Kidney epithelial cell (primary cell): ENCODE results near the gene SPTBN4. TPM values are rescaled to one million over a fixed set of nuclear protein-coding genes. Genes with fewer than 3 reads are reported as not detected.

ENCODE experiments used
- DNase-seq: peaks from one replicate; pipeline ENCODE4 v3.0.0-alpha.2; 2010; ENCODE audit warnings: low read depth
- H3K27me3 ChIP-seq: 2 replicates; pipeline ENCODE4 v1.6.0; 2011; ENCODE audit warnings: low read length; ENCODE audit not compliant: control insufficient read depth, insufficient read depth
- H3K36me3 ChIP-seq: 2 replicates; pipeline ENCODE4 v1.5.1; 2011; ENCODE audit warnings: low read length; ENCODE audit not compliant: control insufficient read depth, insufficient read depth
- H3K4me3 ChIP-seq: 2 replicates; pipeline ENCODE4 v1.5.1; 2011; ENCODE audit warnings: low read depth, mild to moderate bottlenecking, control low read depth, low read length
- total RNA-seq: library from RNA; depleted of rRNA; stranded (reverse); fragments of >200 nt; gene quantifications from 2 replicates; pipeline ENCODE4 v1.2.3, GENCODE V29; 2015
- TF ChIP-seq, protein P1 (sequence below): IDR thresholded peaks from 2 replicates; pipeline ENCODE4 v1.5.1; 2011; ENCODE audit warnings: mild to moderate bottlenecking, moderate library complexity, low read length, control low read depth, inconsistent platforms; ENCODE audit not compliant: insufficient read depth, poor library complexity, severe bottlenecking

SPTBN4 gene
- total RNA-seq, 1 donor from 2014 or later = 2.4 TPM

DNA sequence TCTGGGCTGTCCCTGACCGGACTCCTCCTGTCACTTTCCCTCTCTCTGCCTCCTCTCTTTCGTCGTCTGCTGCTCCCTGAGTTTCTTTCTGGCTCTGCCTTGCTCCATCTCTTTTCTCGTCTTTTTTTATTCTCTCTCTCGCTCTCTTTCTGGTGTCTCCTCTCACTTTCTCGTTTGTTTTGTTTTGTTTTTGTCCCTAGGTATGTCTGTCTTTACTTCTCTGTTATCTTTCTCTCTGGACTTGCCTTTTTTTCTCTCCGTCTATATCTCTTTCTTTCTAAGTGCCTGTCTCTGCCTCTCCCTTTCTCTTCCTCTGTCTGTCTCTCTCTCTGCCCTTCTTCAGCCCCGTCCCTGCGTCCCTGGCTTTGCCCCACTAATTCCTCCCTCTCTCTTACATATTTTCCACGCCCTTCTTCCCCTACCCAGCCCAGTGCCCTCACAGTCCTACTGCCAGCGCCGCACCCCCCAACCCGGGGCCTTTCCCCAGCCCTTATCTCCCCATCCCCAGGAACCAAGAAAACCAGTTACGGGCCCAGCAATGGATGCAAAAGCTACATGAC is 61.8 kb downstream of the SPTBN4 start:
- Histone ChIP-seq H3K27me3 (peaks cover 17% of the 10 kb centered on the region), H3K36me3 (no peaks in the 10 kb centered on the region), H3K4me3 (no peak overlapping the region)
- TF ChIP-seq, protein P1, sequence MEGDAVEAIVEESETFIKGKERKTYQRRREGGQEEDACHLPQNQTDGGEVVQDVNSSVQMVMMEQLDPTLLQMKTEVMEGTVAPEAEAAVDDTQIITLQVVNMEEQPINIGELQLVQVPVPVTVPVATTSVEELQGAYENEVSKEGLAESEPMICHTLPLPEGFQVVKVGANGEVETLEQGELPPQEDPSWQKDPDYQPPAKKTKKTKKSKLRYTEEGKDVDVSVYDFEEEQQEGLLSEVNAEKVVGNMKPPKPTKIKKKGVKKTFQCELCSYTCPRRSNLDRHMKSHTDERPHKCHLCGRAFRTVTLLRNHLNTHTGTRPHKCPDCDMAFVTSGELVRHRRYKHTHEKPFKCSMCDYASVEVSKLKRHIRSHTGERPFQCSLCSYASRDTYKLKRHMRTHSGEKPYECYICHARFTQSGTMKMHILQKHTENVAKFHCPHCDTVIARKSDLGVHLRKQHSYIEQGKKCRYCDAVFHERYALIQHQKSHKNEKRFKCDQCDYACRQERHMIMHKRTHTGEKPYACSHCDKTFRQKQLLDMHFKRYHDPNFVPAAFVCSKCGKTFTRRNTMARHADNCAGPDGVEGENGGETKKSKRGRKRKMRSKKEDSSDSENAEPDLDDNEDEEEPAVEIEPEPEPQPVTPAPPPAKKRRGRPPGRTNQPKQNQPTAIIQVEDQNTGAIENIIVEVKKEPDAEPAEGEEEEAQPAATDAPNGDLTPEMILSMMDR = no peak
- no peak for DNase-seq

DNA sequence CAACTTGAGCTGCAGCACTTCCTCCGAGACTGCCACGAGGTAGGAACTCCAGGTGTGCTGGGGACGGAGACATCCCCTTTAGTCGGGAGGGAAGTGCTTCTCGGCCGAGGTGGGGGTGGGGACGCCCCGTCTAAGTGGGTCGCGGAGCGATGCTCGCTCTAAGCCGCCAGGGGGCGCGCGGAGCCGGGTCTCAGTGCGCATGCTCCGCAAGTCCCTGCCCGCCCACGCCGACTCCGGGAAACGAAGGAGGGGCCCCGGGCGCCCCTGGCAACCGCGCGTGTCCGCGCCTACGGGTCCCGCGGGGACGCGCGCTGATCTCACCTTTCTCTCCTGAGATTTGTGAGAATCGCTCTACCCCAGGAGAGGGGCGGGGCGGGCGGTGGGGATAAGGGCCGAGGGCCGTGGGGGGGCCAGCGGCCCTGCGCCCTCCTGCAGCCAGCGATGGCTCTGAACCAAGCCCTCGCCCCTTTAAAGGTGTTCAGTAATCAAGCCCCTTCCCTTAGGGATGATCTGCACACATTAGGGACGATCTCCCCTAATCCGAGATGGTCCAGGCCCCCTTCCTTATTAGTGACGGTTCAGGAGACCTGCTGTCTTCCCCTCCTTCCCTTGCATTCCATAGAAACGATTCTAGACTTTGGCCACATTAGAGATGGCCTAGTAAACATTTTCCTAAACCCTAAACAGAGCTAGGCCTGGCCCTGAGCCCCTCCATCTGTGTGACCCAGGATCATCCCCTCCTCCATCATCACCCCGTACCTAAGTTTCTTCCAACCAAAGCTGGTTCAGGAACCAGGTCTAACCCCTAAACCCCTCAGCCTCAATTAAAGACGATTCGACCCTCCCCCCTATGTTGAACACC is 62.5 kb downstream of the SPTBN4 start:
- TF ChIP-seq, protein P1 = peak; percentile 91
- no peaks in the 10 kb centered on the region for H3K36me3 ChIP-seq
- DNase-seq = peak; percentile 14
- H3K4me3 ChIP-seq = peak overlapping the region; percentile 26
- peaks cover 17% of the 10 kb centered on the region for H3K27me3 ChIP-seq

DNA sequence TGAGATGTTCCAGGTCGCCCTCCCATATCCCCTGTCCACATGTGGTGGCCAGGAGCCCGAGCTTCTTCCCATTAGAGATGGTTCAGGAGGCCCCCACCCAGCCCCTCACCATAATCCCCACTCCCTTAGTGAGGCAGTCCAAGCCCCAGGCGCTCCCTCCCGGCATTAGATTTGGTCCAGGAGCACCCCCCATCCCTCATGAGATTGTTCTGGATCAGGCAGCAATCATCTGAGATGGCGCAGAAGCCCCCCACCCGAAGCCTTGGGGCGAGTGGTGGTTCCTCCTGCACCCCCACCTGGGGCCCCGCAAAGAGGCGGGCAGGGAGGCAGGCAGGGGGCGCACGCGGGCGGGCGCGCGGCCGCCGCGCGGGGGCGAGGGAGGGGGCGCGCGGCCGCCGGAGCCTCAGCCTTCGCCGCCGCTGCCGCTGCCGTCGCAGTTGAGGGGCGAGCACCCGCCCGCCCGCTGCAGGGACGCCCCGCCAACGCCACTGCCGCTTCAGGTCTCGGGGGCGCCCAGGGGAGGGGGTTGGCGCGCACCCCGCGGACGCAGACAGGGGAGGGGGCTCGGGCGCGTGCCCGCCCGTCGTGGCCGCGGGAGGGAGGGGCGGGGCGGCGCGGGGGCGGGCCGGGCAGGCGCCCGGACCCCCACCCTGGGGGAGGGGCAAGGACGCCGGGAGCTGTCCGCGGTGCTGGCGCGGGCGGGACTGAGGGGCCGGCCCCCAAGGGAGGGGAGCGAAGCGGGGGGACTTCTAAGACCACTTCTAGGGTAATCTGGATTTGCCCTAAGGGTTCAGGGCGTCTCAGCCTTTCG is 63.5 kb downstream of the SPTBN4 start:
- peaks cover 17% of the 10 kb centered on the region for H3K27me3 ChIP-seq
- H3K36me3 ChIP-seq = no peaks in the 10 kb centered on the region
- no peak for DNase-seq
- no peak overlapping the region for H3K4me3 ChIP-seq
- TF ChIP-seq, protein P1 = peak; percentile 20

DNA sequence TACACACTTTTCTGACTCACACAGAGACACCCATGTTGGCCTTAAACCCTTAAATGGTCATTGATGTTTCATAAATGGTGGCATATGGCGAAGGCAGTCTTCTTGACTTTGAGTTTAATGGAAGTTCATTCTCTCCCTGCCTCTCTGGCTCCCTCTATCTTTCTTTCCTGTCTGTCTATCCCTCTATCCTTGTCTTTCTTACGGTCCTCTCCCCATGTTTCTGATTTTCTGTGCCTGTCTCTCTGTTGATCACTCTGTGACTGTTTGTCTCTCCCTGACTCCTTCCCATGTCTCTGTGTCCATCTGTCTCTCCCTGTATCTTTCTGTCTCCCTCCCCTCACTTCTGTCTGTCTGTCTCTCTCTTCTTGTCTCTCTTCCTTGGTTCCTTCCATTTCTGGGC is 66.7 kb downstream of the SPTBN4 start:
- Histone ChIP-seq H3K4me3 (no peak overlapping the region), H3K36me3 (no peaks in the 10 kb centered on the region), H3K27me3 (peaks cover 17% of the 10 kb centered on the region)
- DNase-seq = no peak
- TF ChIP-seq, protein P1 = peak; percentile 26

DNA sequence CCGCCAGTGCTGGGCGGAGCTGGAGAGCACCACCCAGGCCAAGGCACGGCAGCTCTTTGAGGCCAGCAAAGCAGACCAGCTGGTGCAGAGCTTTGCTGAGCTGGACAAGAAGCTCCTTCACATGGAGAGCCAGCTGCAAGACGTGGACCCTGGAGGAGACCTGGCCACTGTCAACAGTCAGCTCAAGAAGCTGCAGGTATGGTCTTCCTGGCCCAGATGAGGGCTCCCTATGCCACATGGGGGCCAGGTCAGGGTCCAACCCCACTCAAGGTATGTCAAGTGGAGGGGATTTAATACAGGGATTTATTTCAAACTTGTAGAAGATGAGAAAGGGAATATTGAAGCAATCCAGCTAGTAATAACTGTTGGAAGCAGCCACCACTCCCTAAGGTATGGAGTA is 67.3 kb downstream of the SPTBN4 start:
- Histone ChIP-seq H3K36me3 (no peaks in the 10 kb centered on the region), H3K4me3 (no peak overlapping the region), H3K27me3 (peaks cover 18% of the 10 kb centered on the region)
- TF ChIP-seq, protein P1 = no peak
- no peak for DNase-seq
